Panc1 (cell line): ENCODE results near the gene HBEGF.

ENCODE experiments used
- CTCF ChIP-seq: fragments of 450-650 bp; IDR thresholded peaks from 2 replicates; pipeline ENCODE4 v1.5.1; 2017; ENCODE audit warnings: mild to moderate bottlenecking
- POLR2AphosphoS5 ChIP-seq: IDR thresholded peaks from 2 replicates; pipeline ENCODE4 v1.6.1; 2012; ENCODE audit warnings: mild to moderate bottlenecking, low read depth, low read length, moderate library complexity
- REST ChIP-seq, 2 experiments: IDR thresholded peaks; 2 replicates each; pipeline ENCODE4 v1.6.1; 2011 to 2012; ENCODE audit warnings: low read depth in 2 of 2, control low read depth in 1 of 2, low read length in 1 of 2, mild to moderate bottlenecking in 1 of 2, moderate library complexity in 1 of 2; ENCODE audit not compliant: insufficient read depth in 1 of 2

GRCh38 chr5:140293091-140293848 is 53.1 kb downstream of the HBEGF start:
- TF ChIP-seq CTCF = no peak
- no peak for TF ChIP-seq POLR2AphosphoS5
- no peak for TF ChIP-seq REST (IDR thresholded peaks at IDR 0.05; ENCODE audit: insufficient read depth in 1 of 2, low read depth in 2 of 2, low read length in 1 of 2)
